Neural progenitor cell (in vitro differentiated cells): ENCODE data around the gene HAAO. TPM values are rescaled to one million over a fixed set of nuclear protein-coding genes. Genes with fewer than 3 reads are reported as not detected.

Experiments used
- DNase-seq: peaks from one replicate; pipeline ENCODE4 v3.0.0-alpha.2; 2016; ENCODE audit warnings: low spot score
- H2AFZ ChIP-seq: fragments of 200-600 bp; sonication (generic); replicated peaks from 2 replicates; pipeline ENCODE4 v1.6.1; 2016; ENCODE audit warnings: antibody characterized with exemption
- H3F3A ChIP-seq: fragments of 200-600 bp; sonication (generic); 2 replicates; pipeline ENCODE4 v1.6.1; 2016; ENCODE audit warnings: antibody characterized with exemption, low read depth
- H3K27ac ChIP-seq: fragments of 200-600 bp; sonication (generic); 2 replicates; pipeline ENCODE4 v1.5.1; 2016; ENCODE audit warnings: mild to moderate bottlenecking
- H3K27me3 ChIP-seq: fragments of 200-600 bp; sonication (generic); 2 replicates; pipeline ENCODE4 v1.6.1; 2016; ENCODE audit warnings: mild to moderate bottlenecking, moderate library complexity
- H3K36me3 ChIP-seq: fragments of 200-600 bp; sonication (generic); 2 replicates; pipeline ENCODE4 v1.5.1; 2016
- H3K4me1 ChIP-seq: fragments of 200-600 bp; sonication (generic); 2 replicates; pipeline ENCODE4 v1.6.1; 2016; ENCODE audit warnings: mixed run types
- H3K4me2 ChIP-seq: fragments of 200-600 bp; sonication (generic); 2 replicates; pipeline ENCODE4 v1.6.1; 2016
- H3K4me3 ChIP-seq: fragments of 200-600 bp; sonication (generic); 2 replicates; pipeline ENCODE4 v1.5.1; 2016
- H3K79me2 ChIP-seq: fragments of 200-600 bp; sonication (generic); 2 replicates; pipeline ENCODE4 v1.6.1; 2016; ENCODE audit warnings: low read depth
- H3K9ac ChIP-seq: fragments of 200-600 bp; sonication (generic); 2 replicates; pipeline ENCODE4 v1.6.1; 2016
- H3K9me3 ChIP-seq: fragments of 200-600 bp; sonication (generic); 2 replicates; pipeline ENCODE4 v1.5.1; 2016; ENCODE audit warnings: low read depth
- H4K20me1 ChIP-seq: fragments of 200-600 bp; sonication (generic); 2 replicates; pipeline ENCODE4 v1.6.1; 2016; ENCODE audit warnings: low read depth
- H3K27ac Mint-ChIP-seq: 3 replicates; pipeline ENCODE4 v1.8.0; 2021; ENCODE audit warnings: mixed read lengths
- H3K27me3 Mint-ChIP-seq: 2 replicates; pipeline ENCODE4 v1.8.0; 2022; ENCODE audit warnings: low read depth, mild to moderate bottlenecking, inconsistent platforms, moderate library complexity, mixed read lengths; ENCODE audit not compliant: insufficient read depth
- H3K36me3 Mint-ChIP-seq: 3 replicates; pipeline ENCODE4 v1.8.0; 2021; ENCODE audit warnings: mixed read lengths
- H3K4me1 Mint-ChIP-seq: 3 replicates; pipeline ENCODE4 v1.8.0; 2021; ENCODE audit warnings: mixed read lengths
- H3K4me3 Mint-ChIP-seq: 3 replicates; pipeline ENCODE4 v1.8.0; 2021; ENCODE audit warnings: mild to moderate bottlenecking, moderate library complexity, mixed read lengths
- H3K9me3 Mint-ChIP-seq: 3 replicates; pipeline ENCODE4 v1.8.0; 2020; ENCODE audit warnings: mixed read lengths
- EZH2 ChIP-seq: fragments of 200-600 bp; sonication (generic); IDR thresholded peaks from 2 replicates; pipeline ENCODE4 v1.6.1; 2017; ENCODE audit warnings: antibody characterized with exemption, mild to moderate bottlenecking, moderate library complexity
- EZH2phosphoT487 ChIP-seq: fragments of 200-600 bp; sonication (generic); IDR thresholded peaks from 2 replicates; pipeline ENCODE4 v1.6.1; 2017; ENCODE audit warnings: antibody characterized with exemption
- total RNA-seq: library from RNA; depleted of rRNA; stranded (reverse); fragments of >200 nt; gene quantifications from 2 replicates; pipeline ENCODE4 v1.2.3, GENCODE V29; 2015; ENCODE audit warnings: low replicate concordance
- TF ChIP-seq, protein P1 (sequence below): fragments of 200-600 bp; sonication (generic); IDR thresholded peaks from 2 replicates; pipeline ENCODE4 v1.5.1; 2017; ENCODE audit warnings: antibody characterized with exemption, mild to moderate bottlenecking

The HAAO gene
- total RNA-seq, 1 donor from 2014 or later: 0.77 TPM

- Histone ChIP-seq H3K4me1 (peaks cover 7% of the 10 kb centered on the region), H3K27ac (no peak overlapping the region), H2AFZ (no peak overlapping the region), H3K4me3 (no peak overlapping the region), H3K36me3 (no peaks in the 10 kb centered on the region), H3F3A (peaks cover 25% of the 10 kb centered on the region), H3K9ac (no peak overlapping the region), H3K9me3 (no peaks in the 10 kb centered on the region), H3K27me3 (peaks cover 16% of the 10 kb centered on the region), H4K20me1 (no peaks in the 10 kb centered on the region), H3K79me2 (no peaks in the 10 kb centered on the region), H3K4me2 (no peak overlapping the region)
- DNase-seq: no peak
- H3K27ac Mint-ChIP-seq: no peak overlapping the region
- TF ChIP-seq, protein P1, sequence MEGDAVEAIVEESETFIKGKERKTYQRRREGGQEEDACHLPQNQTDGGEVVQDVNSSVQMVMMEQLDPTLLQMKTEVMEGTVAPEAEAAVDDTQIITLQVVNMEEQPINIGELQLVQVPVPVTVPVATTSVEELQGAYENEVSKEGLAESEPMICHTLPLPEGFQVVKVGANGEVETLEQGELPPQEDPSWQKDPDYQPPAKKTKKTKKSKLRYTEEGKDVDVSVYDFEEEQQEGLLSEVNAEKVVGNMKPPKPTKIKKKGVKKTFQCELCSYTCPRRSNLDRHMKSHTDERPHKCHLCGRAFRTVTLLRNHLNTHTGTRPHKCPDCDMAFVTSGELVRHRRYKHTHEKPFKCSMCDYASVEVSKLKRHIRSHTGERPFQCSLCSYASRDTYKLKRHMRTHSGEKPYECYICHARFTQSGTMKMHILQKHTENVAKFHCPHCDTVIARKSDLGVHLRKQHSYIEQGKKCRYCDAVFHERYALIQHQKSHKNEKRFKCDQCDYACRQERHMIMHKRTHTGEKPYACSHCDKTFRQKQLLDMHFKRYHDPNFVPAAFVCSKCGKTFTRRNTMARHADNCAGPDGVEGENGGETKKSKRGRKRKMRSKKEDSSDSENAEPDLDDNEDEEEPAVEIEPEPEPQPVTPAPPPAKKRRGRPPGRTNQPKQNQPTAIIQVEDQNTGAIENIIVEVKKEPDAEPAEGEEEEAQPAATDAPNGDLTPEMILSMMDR: no peak
- TF ChIP-seq EZH2 (no peak), EZH2phosphoT487 (no peak)
- peaks cover 5% of the 10 kb centered on the region for H3K9me3 Mint-ChIP-seq
- peaks cover 19% of the 10 kb centered on the region for H3K4me1 Mint-ChIP-seq
- peaks cover 13% of the 10 kb centered on the region for H3K27me3 Mint-ChIP-seq
- H3K4me3 Mint-ChIP-seq: no peak overlapping the region
- H3K36me3 Mint-ChIP-seq: no peaks in the 10 kb centered on the region
Observed at GRCh38 chr2:42806786-42807185, 14.4 kb upstream of the HAAO start.

- Histone ChIP-seq H4K20me1 (no peaks in the 10 kb centered on the region), H3K4me3 (no peak overlapping the region), H3K36me3 (no peaks in the 10 kb centered on the region), H3K4me1 (peaks cover 7% of the 10 kb centered on the region), H3K27me3 (peaks cover 16% of the 10 kb centered on the region), H3K9me3 (no peaks in the 10 kb centered on the region), H3K27ac (no peak overlapping the region), H3K9ac (no peak overlapping the region), H3F3A (peaks cover 20% of the 10 kb centered on the region), H3K79me2 (no peaks in the 10 kb centered on the region), H2AFZ (no peak overlapping the region), H3K4me2 (no peak overlapping the region)
- Mint-ChIP-seq H3K4me3 (no peak overlapping the region), H3K4me1 (peaks cover 11% of the 10 kb centered on the region), H3K9me3 (peaks cover 5% of the 10 kb centered on the region), H3K36me3 (no peaks in the 10 kb centered on the region), H3K27me3 (peaks cover 8% of the 10 kb centered on the region), H3K27ac (no peak overlapping the region)
- TF ChIP-seq, protein P1: no peak
- TF ChIP-seq EZH2phosphoT487 (no peak), EZH2 (no peak)
- DNase-seq: no peak
Observed at GRCh38 chr2:42804891-42805290, 12.5 kb upstream of the HAAO start.

- peaks cover 8% of the 10 kb centered on the region for H3K4me1 Mint-ChIP-seq
- peaks cover 3% of the 10 kb centered on the region for H3K9me3 Mint-ChIP-seq
- TF ChIP-seq EZH2 (no peak), EZH2phosphoT487 (no peak)
- TF ChIP-seq, protein P1: no peak
- DNase-seq: no peak
- Histone ChIP-seq H3K27me3 (peaks cover 15% of the 10 kb centered on the region), H3K9ac (no peak overlapping the region), H3K9me3 (no peaks in the 10 kb centered on the region), H3K4me3 (no peak overlapping the region), H3K79me2 (no peaks in the 10 kb centered on the region), H3K36me3 (no peaks in the 10 kb centered on the region), H4K20me1 (no peaks in the 10 kb centered on the region), H3K27ac (no peak overlapping the region), H3K4me1 (peaks cover 4% of the 10 kb centered on the region), H2AFZ (no peak overlapping the region), H3K4me2 (no peak overlapping the region), H3F3A (peaks cover 21% of the 10 kb centered on the region)
- H3K4me3 Mint-ChIP-seq: no peak overlapping the region
- no peak overlapping the region for H3K27ac Mint-ChIP-seq
- H3K36me3 Mint-ChIP-seq: no peaks in the 10 kb centered on the region
- H3K27me3 Mint-ChIP-seq: peaks cover 8% of the 10 kb centered on the region
Observed at GRCh38 chr2:42804338-42804737, 12.0 kb upstream of the HAAO start.
